OCI-LY7 (cell line): Measurements from ENCODE around the gene BEND4. TPM values are rescaled to one million over a fixed set of nuclear protein-coding genes. Genes with fewer than 3 reads are reported as not detected.

ENCODE experiments used
- BruUV-seq: library from RNA; stranded (reverse); fragments of 400-500 nt; replicated peaks from 2 replicates; lab custom pipeline; 2021; lab: Mats Ljungman, UMichigan
- CTCF ChIA-PET: fragments of 300-600 bp; sonication (Branson Sonifier 250); formaldehyde crosslinking; loops from one replicate; lab custom pipeline; 2022; ENCODE audit warnings: antibody characterized with exemption; ENCODE audit not compliant: unreplicated experiment; lab: Charles Lee
- POLR2A ChIA-PET: fragments of 300-600 bp; sonication (Branson Sonifier 250); formaldehyde crosslinking; loops from one replicate; lab custom pipeline; 2022; ENCODE audit warnings: antibody characterized with exemption; lab: Charles Lee
- DNase-seq: peaks from one replicate; pipeline ENCODE4 v3.0.0-alpha.2; 2015; ENCODE audit warnings: low spot score
- H2AFZ ChIP-seq: fragments of 200-600 bp; sonication (generic), shearing (Covaris generic); 2 replicates; pipeline ENCODE4 v1.6.1; 2014; ENCODE audit warnings: mild to moderate bottlenecking, antibody characterized with exemption, low read length, moderate library complexity
- H3K27ac ChIP-seq: fragments of 200-600 bp; sonication (generic); 2 replicates; pipeline ENCODE4 v1.5.1; 2014; ENCODE audit warnings: mixed run types, low read depth, mild to moderate bottlenecking, moderate library complexity, low read length, inconsistent platforms; ENCODE audit not compliant: poor library complexity, severe bottlenecking
- H3K36me3 ChIP-seq: fragments of 200-600 bp; sonication (generic); 2 replicates; pipeline ENCODE4 v1.6.1; 2014; ENCODE audit warnings: mild to moderate bottlenecking, antibody characterized with exemption, low read length, moderate library complexity, mixed read lengths; ENCODE audit not compliant: insufficient read depth
- H3K4me1 ChIP-seq: fragments of 200-600 bp; sonication (generic); 2 replicates; pipeline ENCODE4 v1.5.1; 2014; ENCODE audit warnings: mild to moderate bottlenecking, low read length; ENCODE audit not compliant: insufficient read depth, poor library complexity, severe bottlenecking
- H3K4me2 ChIP-seq: fragments of 200-600 bp; sonication (generic); 2 replicates; pipeline ENCODE4 v1.6.1; 2014; ENCODE audit warnings: mild to moderate bottlenecking, low read length
- H3K4me3 ChIP-seq: fragments of 200-600 bp; sonication (generic); 2 replicates; pipeline ENCODE4 v1.5.1; 2014; ENCODE audit warnings: mild to moderate bottlenecking, low read depth, low read length; ENCODE audit not compliant: poor library complexity, severe bottlenecking
- H3K79me2 ChIP-seq: fragments of 200-600 bp; sonication (generic); 2 replicates; pipeline ENCODE4 v1.6.1; 2016; ENCODE audit warnings: low read depth, mild to moderate bottlenecking, low read length, moderate library complexity, mixed read lengths; ENCODE audit not compliant: insufficient read depth
- H3K9me2 ChIP-seq: fragments of 200-600 bp; sonication (generic); 2 replicates; pipeline ENCODE4 v1.6.1; 2016; ENCODE audit warnings: mild to moderate bottlenecking, low read length, mixed read lengths; ENCODE audit not compliant: insufficient read depth
- H3K9me3 ChIP-seq: fragments of 200-600 bp; sonication (generic); 2 replicates; pipeline ENCODE4 v1.6.1; 2014; ENCODE audit warnings: mild to moderate bottlenecking, mixed run types, low read length, mixed read lengths
- H4K20me1 ChIP-seq: fragments of 200-600 bp; sonication (generic); 2 replicates; pipeline ENCODE4 v1.6.1; 2014; ENCODE audit warnings: mild to moderate bottlenecking, antibody characterized with exemption, low read length, moderate library complexity, mixed read lengths; ENCODE audit not compliant: insufficient read depth
- EZH2phosphoT487 ChIP-seq: fragments of 200-600 bp; sonication (generic); IDR thresholded peaks from 2 replicates; pipeline ENCODE4 v1.6.1; 2018; ENCODE audit warnings: low read depth, borderline replicate concordance, mild to moderate bottlenecking, mixed run types, antibody characterized with exemption, low read length, moderate library complexity, mixed read lengths
- intact Hi-C: fragments of 100-400 bp; cut with micrococcal nuclease; formaldehyde crosslinking; loops from one replicate; pipeline ENCODE4 v1.10.0; 2022; ENCODE audit not compliant: unreplicated experiment
- total RNA-seq, 2 experiments: library from RNA; depleted of rRNA in 1 of 2; stranded (reverse); fragments of >200 nt in 1 of 2; shearing (Covaris generic) in 1 of 2; gene quantifications; 2 replicates each; pipeline ENCODE4 v1.2.3, GENCODE V29; 2014 to 2022
- TF ChIP-seq, protein P1 (sequence below): fragments of 200-600 bp; sonication (generic); conservative IDR thresholded peaks from 2 replicates; pipeline ENCODE4 v1.5.1; 2014; ENCODE audit warnings: mild to moderate bottlenecking, antibody characterized with exemption, low read length, moderate library complexity, mixed read lengths

BEND4 gene
- total RNA-seq, 2 experiments from 2014 or later, result 21.3 to 33.4 TPM

DNA sequence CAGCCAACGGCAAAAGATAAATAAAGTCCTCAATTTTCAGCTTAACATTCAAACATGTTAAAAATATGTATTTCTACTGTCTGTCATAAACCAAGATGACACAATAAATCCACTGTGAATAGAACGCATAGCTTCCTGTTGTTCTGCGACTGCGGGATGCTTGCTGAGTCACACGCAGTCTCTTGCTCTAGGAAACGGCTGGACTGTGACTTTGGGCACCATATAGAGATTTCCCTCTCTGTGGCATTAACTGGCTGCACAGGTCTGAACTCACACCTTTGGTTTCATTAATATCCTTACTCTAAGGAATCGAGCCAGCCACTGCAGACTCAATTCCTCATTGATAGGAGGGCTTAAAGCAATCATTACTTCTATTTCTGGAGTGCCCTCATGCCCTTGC lies 8.4 kb downstream of the BEND4 start:
- Histone ChIP-seq H3K9me3 (no peaks in the 10 kb centered on the region), H3K36me3 (peaks cover 95% of the 10 kb centered on the region), H3K4me3 (no peak overlapping the region), H3K27ac (no peak overlapping the region), H3K4me1 (peaks cover 14% of the 10 kb centered on the region), H3K4me2 (no peak overlapping the region), H2AFZ (no peak overlapping the region), H3K9me2 (no peaks in the 10 kb centered on the region), H3K79me2 (peaks cover 81% of the 10 kb centered on the region), H4K20me1 (peaks cover 34% of the 10 kb centered on the region)
- TF ChIP-seq EZH2phosphoT487, result no peak
- TF ChIP-seq, protein P1, sequence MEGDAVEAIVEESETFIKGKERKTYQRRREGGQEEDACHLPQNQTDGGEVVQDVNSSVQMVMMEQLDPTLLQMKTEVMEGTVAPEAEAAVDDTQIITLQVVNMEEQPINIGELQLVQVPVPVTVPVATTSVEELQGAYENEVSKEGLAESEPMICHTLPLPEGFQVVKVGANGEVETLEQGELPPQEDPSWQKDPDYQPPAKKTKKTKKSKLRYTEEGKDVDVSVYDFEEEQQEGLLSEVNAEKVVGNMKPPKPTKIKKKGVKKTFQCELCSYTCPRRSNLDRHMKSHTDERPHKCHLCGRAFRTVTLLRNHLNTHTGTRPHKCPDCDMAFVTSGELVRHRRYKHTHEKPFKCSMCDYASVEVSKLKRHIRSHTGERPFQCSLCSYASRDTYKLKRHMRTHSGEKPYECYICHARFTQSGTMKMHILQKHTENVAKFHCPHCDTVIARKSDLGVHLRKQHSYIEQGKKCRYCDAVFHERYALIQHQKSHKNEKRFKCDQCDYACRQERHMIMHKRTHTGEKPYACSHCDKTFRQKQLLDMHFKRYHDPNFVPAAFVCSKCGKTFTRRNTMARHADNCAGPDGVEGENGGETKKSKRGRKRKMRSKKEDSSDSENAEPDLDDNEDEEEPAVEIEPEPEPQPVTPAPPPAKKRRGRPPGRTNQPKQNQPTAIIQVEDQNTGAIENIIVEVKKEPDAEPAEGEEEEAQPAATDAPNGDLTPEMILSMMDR, result no peak
- DNase-seq, result no peak
- intact Hi-C loops, result no loop called here
- CTCF ChIA-PET, result no interaction called here
- no TSS peak for BruUV-seq
- POLR2A ChIA-PET, result interaction anchor here (0.6 kb wide), 2 partner anchors 180 to 296 kb away, joined by 3 to 4 read pairs; no protein-coding TSS in a partner anchor

DNA sequence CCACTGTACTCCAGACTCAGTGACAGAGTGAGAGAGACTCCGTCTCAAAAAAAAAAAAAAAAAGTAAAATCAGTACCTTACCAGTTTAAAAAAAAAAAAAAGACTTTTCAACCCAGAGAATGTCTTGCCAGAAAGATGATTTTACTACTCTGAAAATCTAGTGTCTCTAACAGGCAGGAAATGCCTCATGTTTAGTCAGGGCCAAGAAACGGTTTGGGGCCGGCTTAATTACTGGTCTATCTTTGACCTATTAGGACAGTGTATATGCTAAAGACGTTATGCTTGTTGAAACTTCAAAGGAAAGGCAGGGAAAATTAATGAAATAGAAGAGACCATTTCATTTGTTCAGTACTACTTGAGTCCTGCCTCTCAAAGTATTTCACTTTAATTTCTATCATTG lies 9.9 kb downstream of the BEND4 start:
- TF ChIP-seq, protein P1, result no peak
- TF ChIP-seq EZH2phosphoT487, result no peak
- CTCF ChIA-PET, result no interaction called here

DNA sequence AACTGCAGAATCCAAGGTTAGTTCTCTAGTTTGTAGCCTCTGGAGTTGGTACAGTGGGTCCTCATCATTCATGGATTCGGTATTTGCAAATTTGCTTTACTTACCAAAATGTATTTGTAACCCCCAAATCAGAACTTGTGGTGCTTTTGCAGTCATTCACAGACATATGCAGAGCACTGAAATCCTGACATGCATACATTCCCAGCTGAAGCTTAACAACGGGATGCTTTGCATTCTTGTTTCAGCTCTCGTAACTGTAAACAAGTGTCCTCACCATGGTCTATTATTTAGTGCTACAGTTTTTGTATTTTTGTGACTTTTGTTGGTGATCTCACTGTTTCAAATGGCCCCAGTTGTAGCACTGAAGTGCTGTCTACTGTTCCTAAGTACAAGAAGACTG lies 16.1 kb downstream of the BEND4 start:
- Histone ChIP-seq H3K36me3 (peaks cover 97% of the 10 kb centered on the region), H2AFZ (no peak overlapping the region), H4K20me1 (0 out of 2 replicates have a peak, but pooled peaks cover 10% of the 10 kb centered on the region), H3K9me2 (no peaks in the 10 kb centered on the region), H3K79me2 (peaks cover 86% of the 10 kb centered on the region), H3K27ac (no peak overlapping the region), H3K4me1 (no peaks in the 10 kb centered on the region), H3K4me3 (no peak overlapping the region), H3K4me2 (no peak overlapping the region), H3K9me3 (0 out of 2 replicates have a peak, but pooled peaks cover 3% of the 10 kb centered on the region)
- TF ChIP-seq EZH2phosphoT487, result no peak
- TF ChIP-seq, protein P1, result no peak
- ChIA-PET CTCF (no interaction called here), POLR2A (no interaction called here)
- DNase-seq, result no peak
- intact Hi-C loops, result no loop called here
- no TSS peak for BruUV-seq

More for the DNA sequence above, 9.9 kb downstream of the BEND4 start:
- POLR2A ChIA-PET, result no interaction called here
- no peaks in the 10 kb centered on the region for H3K9me3 ChIP-seq
- no peaks in the 10 kb centered on the region for H3K9me2 ChIP-seq
- no TSS peak for BruUV-seq
- no peak overlapping the region for H3K4me2 ChIP-seq
- H3K79me2 ChIP-seq, result peaks cover 81% of the 10 kb centered on the region
- no peak overlapping the region for H3K27ac ChIP-seq
- peaks cover 24% of the 10 kb centered on the region; the same call in 1 of the 2 replicates for H4K20me1 ChIP-seq
- no peak overlapping the region for H2AFZ ChIP-seq
- H3K36me3 ChIP-seq, result peaks cover 98% of the 10 kb centered on the region
- intact Hi-C loops, result no loop called here
- no peak for DNase-seq
- no peak overlapping the region for H3K4me3 ChIP-seq
- no peaks in the 10 kb centered on the region for H3K4me1 ChIP-seq
